GM15510 (cell line): ENCODE data around the gene OSMR.

ENCODE experiments used
- POLR2A ChIP-seq: IDR thresholded peaks from 3 replicates; pipeline ENCODE4 v1.6.1; 2011; ENCODE audit warnings: borderline replicate concordance; ENCODE audit not compliant: insufficient read length; ENCODE audit errors: extremely low read depth

OSMR gene

GRCh38 chr5:38845526-38846378, at the start of gene OSMR:
Gene OSMR (plus strand): TSS chr5:38846012. CDS start chr5:38869045, 23,033 bp downstream.
- no peak for TF ChIP-seq POLR2A

- no peak for TF ChIP-seq POLR2A
Observed at GRCh38 chr5:38796742-38797108, 49.1 kb upstream of the OSMR start.

DNA sequence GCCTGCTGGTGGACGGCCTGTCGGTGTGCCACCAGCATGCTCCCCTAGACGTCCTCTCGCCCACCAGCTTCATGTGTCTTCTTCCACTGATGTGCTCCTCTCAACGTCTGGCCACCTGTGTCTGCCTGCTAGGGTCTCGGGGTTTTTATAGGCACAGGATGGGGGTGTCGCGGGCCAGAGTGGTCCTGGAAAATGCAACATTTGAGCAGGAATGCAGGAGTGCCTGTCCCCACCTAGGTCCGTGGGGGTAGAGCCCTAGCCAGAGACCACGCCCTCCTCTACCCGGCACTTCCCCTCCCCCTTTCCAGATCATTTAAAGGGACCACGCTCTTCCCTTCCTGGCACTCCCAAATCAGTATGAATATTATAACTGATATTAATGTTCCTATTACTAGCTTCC, 48.0 kb upstream of the OSMR start:
- no peak for TF ChIP-seq POLR2A

GRCh38 chr5:38799556-38800377, 46.0 kb upstream of the OSMR start:
- TF ChIP-seq POLR2A = no peak

DNA sequence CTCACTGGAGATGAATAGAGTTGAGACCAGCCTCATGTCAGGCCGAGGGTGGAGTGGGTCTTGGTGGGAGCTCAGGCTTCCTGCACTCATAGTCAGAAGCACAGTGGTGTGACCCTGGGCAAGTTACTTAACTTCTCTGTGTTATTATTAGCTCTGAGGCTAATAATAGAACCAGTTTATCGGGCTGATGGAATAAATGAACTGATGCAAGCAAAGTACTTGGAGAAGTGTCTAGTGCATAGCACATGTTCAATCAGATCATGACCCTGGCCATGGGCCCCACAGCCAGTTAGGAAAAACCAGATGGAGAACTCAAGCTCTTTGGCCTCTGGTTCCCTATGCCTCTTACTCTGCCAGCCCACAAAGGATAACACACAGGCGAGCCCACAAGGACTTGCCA, 45.3 kb upstream of the OSMR start:
- no peak for TF ChIP-seq POLR2A

GRCh38 chr5:38802125-38802524, 43.7 kb upstream of the OSMR start:
- TF ChIP-seq POLR2A = no peak

- no peak for TF ChIP-seq POLR2A
Observed at GRCh38 chr5:38803246-38803645, 42.6 kb upstream of the OSMR start.

DNA sequence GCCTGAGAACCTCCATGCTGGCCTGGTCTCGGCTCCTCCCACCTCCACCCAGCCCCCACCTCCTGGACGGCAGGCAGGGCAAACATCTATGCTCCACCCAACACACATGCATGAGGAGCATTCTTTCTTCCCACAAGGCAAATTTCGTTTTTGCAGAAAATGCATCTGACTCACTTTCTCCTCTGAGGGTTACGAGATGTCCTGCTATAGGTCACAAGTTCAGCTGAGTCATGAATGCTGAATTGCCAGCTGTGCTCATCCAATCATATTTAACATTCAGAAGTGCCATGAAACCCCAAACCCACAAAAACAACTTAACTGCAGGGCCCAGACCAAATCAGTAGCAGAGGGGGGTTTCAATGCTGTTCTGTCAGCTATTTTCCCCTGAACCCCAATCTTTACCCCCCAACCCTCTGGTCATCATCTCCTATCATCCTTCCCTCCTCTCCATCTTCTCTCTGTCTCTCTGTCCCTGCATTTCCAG, 39.0 kb upstream of the OSMR start:
- no peak for TF ChIP-seq POLR2A

DNA sequence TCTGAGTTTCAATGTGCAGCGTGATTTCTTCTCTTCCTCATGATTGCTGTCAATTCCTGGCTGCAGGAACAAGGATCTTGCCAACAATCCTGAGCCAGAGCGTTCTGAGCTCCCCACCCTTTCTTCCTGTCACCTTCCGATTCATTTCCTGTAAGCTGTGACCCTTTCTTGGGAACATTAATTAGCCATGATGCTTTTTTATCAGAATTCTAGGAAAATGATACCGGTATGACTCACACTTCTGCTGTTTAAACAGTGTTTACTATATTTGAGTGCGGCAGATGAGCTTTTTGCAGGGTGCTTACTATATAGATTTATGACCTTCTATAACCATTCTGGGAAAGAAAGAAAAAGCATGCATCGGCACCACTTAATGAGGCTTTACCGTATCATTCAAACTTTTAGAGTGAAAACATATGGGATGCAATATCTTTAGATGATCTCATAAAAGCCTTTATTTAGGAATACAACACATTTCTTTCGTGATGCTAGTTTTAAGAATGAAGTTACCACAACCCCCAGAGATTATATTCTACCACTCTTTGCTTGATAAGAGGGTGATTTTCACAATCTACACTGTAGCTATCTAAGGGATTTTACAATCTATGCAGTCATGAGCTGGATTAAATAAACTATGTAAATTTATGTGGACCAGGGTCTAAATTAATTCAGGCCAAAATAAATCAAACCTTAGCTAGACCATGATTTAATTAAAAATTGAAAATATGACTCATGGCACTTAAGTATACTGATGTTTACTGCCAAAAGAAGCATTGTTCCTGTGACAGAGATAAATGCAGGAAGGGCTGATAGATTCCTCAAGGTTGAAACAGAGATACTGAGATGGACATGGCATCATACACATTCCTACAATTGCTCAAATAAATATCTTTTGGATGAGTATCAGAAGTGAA, 38.0 kb upstream of the OSMR start:
- no peak for TF ChIP-seq POLR2A

GRCh38 chr5:38808666-38809343, 37.0 kb upstream of the OSMR start:
- TF ChIP-seq POLR2A = no peak

DNA sequence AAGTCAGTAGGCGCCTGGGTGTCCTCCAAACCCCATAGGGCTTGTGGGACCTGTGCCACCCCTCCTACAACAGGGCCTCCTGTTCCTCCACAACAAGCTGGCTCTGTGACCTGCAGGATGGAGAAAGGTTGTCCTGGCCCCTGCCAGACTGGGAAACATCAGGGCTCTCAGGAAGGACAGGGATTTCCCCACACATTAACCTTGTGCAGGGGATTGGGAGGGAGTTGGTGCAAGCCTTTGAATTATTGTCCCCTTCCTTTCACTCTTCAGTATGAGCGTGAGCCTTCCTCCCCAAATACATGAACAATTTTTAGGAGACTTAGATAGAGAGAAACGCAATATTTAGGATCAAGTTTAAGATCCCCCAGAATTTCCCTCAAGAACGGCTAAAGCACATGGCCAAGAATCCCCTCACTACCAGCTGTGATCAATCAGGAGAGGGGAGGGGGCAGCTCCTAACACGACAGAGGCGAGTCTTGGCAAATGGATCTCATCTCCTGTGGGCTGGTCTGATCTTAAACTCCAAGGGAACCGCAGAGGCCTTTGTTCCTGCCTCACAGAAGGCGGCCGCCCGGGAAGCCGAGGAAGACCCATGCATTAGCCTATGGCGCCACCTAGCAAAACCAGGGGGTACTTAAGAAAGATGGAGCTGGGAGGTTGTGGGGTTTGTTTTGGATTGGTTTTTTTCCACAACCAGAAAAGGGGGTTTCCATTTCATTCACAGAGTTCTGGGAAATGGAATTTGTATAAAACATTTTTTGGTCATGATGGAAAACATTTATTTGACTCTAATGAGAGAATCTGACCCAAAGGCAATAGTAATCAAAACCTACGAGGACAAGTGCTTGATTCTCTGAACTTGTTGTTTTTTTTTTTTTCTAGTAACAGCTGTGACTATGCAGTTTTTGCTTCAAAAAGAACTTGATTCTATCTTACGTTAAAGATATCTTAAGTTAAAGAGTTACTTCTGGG, 36.1 kb upstream of the OSMR start:
- TF ChIP-seq POLR2A = no peak

GRCh38 chr5:38814879-38815278, 30.9 kb upstream of the OSMR start:
- TF ChIP-seq POLR2A = no peak

GRCh38 chr5:38816083-38817030, 29.5 kb upstream of the OSMR start:
- no peak for TF ChIP-seq POLR2A

DNA sequence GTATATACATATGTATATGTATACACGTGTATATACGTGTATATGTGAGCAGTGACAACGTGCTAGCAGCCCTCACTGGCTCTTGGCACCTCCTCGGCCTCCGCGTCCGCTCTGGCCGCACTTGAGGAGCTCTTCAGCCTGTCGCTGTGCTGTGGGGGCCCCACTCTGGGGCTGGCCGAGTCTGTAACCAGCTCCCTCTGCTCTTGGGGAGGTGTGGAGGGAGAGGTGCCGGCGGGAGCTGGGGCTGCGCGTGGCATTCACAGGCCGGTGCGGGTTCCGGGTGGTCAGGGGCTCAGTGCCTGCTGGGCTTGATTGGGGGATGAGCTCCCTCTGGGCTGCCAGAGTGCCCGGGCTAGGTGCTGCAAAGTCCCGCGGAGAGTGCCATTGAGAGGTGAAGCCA, 24.1 kb upstream of the OSMR start:
- no peak for TF ChIP-seq POLR2A
